ENCODE measurements around the gene FBXW7. TPM values are rescaled to one million over a fixed set of nuclear protein-coding genes. Genes with fewer than 3 reads are reported as not detected.

Gene FBXW7
- polyA plus RNA-seq, 2 of the 4 experiments (the other 2 are of a cell fraction): 7.2 to 12.5 TPM

- TF ChIP-seq SREBF2 (IDR thresholded peaks at IDR 0.05): no peak
Observed at GRCh38 chr4:152278505-152279233, 257.2 kb downstream of the FBXW7 start (continued).

- H3K4me1 ChIP-seq: no peaks in the 10 kb centered on the region
- no peaks in the 10 kb centered on the region for H3K9me3 ChIP-seq
- TF ChIP-seq BHLHE40 (IDR thresholded peaks at IDR 0.05; ENCODE audit: low read depth, low read length): no peak
- no peak for TF ChIP-seq CEBPB (IDR thresholded peaks at IDR 0.05)
- TF ChIP-seq RCOR1 (IDR thresholded peaks at IDR 0.05; ENCODE audit: low read depth, low read length): no peak
- no peak for TF ChIP-seq POLR2AphosphoS2 (conservative IDR thresholded peaks at IDR 0.05; ENCODE audit: low read length)
- no peak for TF ChIP-seq PBX3 (IDR thresholded peaks at IDR 0.05)
- TF ChIP-seq MAX (IDR thresholded peaks at IDR 0.05): no peak
- TF ChIP-seq KDM1A (IDR thresholded peaks at IDR 0.05; ENCODE audit: low read depth): no peak
- TF ChIP-seq ATOH8 (CRISPR knock-in tag; IDR thresholded peaks at IDR 0.05; ENCODE audit: low read depth): no peak
- TF ChIP-seq CTCF (IDR thresholded peaks at IDR 0.05): no peak
- TF ChIP-seq TP53 (CRISPR knock-in tag; IDR thresholded peaks at IDR 0.05): no peak
- no peak for TF ChIP-seq CBX8 (IDR thresholded peaks at IDR 0.05)
- no peak for TF ChIP-seq REST (IDR thresholded peaks at IDR 0.05)
- no peak for TF ChIP-seq SREBF2 (IDR thresholded peaks at IDR 0.05)
- TF ChIP-seq ZFP36 (IDR thresholded peaks at IDR 0.05; ENCODE audit: borderline replicate concordance, partially characterized antibody): no peak
- TF ChIP-seq RARB (CRISPR knock-in tag; IDR thresholded peaks at IDR 0.05): no peak
- no peak for TF ChIP-seq JUN (IDR thresholded peaks at IDR 0.05)
- no peak for TF ChIP-seq NPAS2 (CRISPR knock-in tag; IDR thresholded peaks at IDR 0.05; ENCODE audit: borderline replicate concordance)
- no peak for TF ChIP-seq SMC3 (IDR thresholded peaks at IDR 0.05)
- no peak for TF ChIP-seq RFX5 (IDR thresholded peaks at IDR 0.05)
- no peak overlapping the region for H3K4me2 ChIP-seq
- H3K4me3 ChIP-seq: no peak overlapping the region
- no peak overlapping the region for H3K27ac ChIP-seq
- POLR2A ChIA-PET: no interaction called here
- CTCF ChIA-PET: no interaction called here
- DNase-seq (ENCODE audit: low read depth in 1 of 2, low spot score in 1 of 2): no peak
- no peak for ATAC-seq
- FAIRE-seq: no peak
Observed at GRCh38 chr4:152278172-152278504, 257.8 kb downstream of the FBXW7 start.

Measured in A549 (cell line).